Common myeloid progenitor, CD34-positive (primary cell): ENCODE results near the gene CPT1A.

Source experiments
- CTCF ChIA-PET: fragments of 350-600 bp; sonication (Branson Sonifier 250); formaldehyde crosslinking; loops from one replicate; lab custom pipeline; 2021; ENCODE audit warnings: antibody characterized with exemption; lab: Charles Lee
- POLR2A ChIA-PET: fragments of 350-600 bp; sonication (Branson Sonifier 250); formaldehyde crosslinking; loops from one replicate; lab custom pipeline; 2021; ENCODE audit warnings: antibody characterized with exemption; lab: Charles Lee
- DNase-seq, 3 donors: peaks; one replicate each; pipeline versions ENCODE4 v3.0.0 to v3.0.0-alpha.2; 2013
- H3K27ac ChIP-seq, 2 experiments: 1 replicate in 1 of 2; 2 replicates in 1 of 2; pipeline ENCODE4 v1.7.0; 2013; ENCODE audit warnings: inconsistent platforms in 2 of 2, low read length in 2 of 2, mild to moderate bottlenecking in 2 of 2, low read depth in 1 of 2, moderate library complexity in 1 of 2; ENCODE audit not compliant: severe bottlenecking in 2 of 2, insufficient read depth in 1 of 2, poor library complexity in 1 of 2
- H3K27me3 ChIP-seq, 5 experiments: replicated peaks in 2 of 5; 1 replicate in 3 of 5; 2 replicates in 2 of 5; pipeline versions ENCODE4 v1.6.1 to v1.7.0; 2013; ENCODE audit warnings: low read length in 4 of 5, mild to moderate bottlenecking in 2 of 5, moderate library complexity in 2 of 5, inconsistent platforms in 1 of 5; ENCODE audit not compliant: insufficient read depth in 5 of 5, control insufficient read depth in 4 of 5
- H3K36me3 ChIP-seq, 4 experiments: 1 replicate in 2 of 4; 2 replicates in 2 of 4; pipeline versions ENCODE4 v1.6.1 to v1.7.0; 2013; ENCODE audit warnings: low read length in 3 of 4, control low read depth in 1 of 4, mild to moderate bottlenecking in 1 of 4; ENCODE audit not compliant: control insufficient read depth in 4 of 4, insufficient read depth in 4 of 4
- H3K4me1 ChIP-seq, 4 experiments: 1 replicate in 3 of 4; 2 replicates in 1 of 4; pipeline versions ENCODE4 v1.6.1 to v1.7.1; 2013; ENCODE audit warnings: low read length in 3 of 4, mild to moderate bottlenecking in 3 of 4, control low read depth in 1 of 4, inconsistent platforms in 1 of 4, moderate library complexity in 1 of 4; ENCODE audit not compliant: control insufficient read depth in 4 of 4, insufficient read depth in 4 of 4; ENCODE audit errors: control extremely low read depth in 1 of 4
- H3K4me3 ChIP-seq, 7 experiments: 1 replicate in 4 of 7; 2 replicates in 3 of 7; pipeline versions ENCODE4 v1.5.1 to v1.7.0; 2013; ENCODE audit warnings: mild to moderate bottlenecking in 7 of 7, low read length in 6 of 7, moderate library complexity in 6 of 7, inconsistent platforms in 2 of 7, low read depth in 2 of 7, control low read depth in 1 of 7; ENCODE audit not compliant: insufficient read depth in 4 of 7, control insufficient read depth in 1 of 7; ENCODE audit errors: extremely low read depth in 1 of 7
- H3K9me3 ChIP-seq, 5 experiments: 1 replicate in 4 of 5; 2 replicates in 1 of 5; pipeline versions ENCODE4 v1.6.1 to v1.7.1; 2013; ENCODE audit warnings: low read length in 4 of 5, mild to moderate bottlenecking in 2 of 5, inconsistent platforms in 1 of 5, low read depth in 1 of 5, moderate library complexity in 1 of 5; ENCODE audit not compliant: control insufficient read depth in 4 of 5, insufficient read depth in 2 of 5; ENCODE audit errors: control extremely low read depth in 1 of 5
- WGBS: methylation state at CpG from one replicate; pipeline ENCODE4 v1.1.5; 2013; ENCODE audit not compliant: insufficient coverage; 5-methylcytosine and 5-hydroxymethylcytosine counted together

CPT1A gene

DNA sequence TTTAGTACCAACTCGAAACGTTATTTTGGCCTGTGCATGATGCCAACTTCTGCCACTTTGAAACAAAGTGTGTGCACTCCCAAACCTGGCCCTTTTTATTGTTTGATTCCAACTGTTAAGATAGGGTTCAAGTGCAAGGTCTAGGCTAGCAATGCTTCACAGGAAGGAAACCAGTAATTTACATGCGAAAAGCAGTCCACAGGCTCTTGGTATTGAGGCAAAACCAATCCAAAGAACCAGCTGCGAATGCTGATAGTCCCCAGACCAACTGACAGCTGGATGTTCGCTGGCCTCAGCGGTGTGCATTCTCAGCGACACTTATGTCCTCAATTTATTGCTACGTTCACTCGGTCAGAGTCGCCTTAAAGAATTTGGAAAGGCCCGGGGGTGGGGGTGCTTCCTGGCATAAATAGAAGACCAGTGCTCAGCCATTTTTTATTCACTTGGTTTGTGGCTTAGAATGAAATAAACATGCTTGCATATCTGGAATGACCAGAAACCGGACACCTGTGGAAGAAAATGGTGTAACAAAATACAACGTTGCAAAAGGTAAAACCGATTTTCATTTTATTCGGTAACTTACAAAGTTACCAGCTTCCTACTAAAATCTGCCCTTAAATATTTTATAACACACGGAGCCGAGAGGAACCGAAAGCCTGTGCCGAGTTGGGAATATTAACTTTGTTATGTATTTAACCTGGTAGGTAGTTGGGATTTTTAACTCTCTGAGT lies 1.6 kb downstream of the CPT1A start:
- Histone ChIP-seq H3K4me1 (peaks cover 22 to 82% (median 77%) of the 10 kb centered on the region in 4 experiments), H3K4me3 (peak overlapping the region; percentile 75 to 95 (median 91))
- CTCF ChIA-PET = interaction anchor here (0.7 to 4.8 kb wide), 5 partner anchors 13 to 30 kb away, joined by 3 to 34 read pairs (median 3); no protein-coding TSS in a partner anchor

DNA sequence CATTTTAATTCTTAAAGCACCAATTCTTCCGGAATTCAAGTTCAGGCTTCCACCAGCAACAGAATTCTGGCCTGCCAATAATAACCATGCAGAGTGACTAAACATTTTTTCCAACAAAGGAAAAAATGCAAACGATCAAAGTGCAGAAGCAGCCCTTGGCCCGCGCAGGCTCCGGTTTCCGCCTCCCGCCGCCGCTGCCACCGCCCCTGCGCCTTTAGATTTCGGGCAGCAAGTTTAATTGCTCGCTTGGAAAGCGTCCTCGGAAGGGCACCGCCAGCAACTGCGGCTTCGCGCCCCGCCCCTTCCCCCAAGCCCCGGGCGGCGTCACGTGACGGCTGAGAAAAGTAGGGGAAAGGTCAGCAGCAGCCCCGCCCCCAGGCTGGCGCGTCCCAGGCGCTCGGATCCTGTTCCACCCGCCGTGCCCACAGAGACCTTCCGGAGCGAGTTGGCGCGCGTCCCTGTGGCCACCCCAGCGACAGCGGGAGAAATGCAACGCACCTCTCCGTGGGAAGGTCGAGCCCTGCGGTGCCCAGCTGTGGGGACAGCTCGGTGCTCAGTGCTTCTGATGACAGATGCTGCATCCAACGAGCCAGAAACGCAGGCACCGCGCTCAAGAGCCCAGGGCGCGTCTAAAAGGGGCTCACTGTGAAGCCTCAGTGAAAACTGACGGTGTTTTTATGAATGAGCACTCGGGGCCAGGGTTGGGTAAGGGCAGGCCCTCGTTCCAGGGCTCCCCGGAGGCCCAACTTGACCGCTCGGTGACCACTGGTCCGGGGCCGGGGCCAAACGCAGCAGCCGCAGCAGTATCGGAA lies 2.5 kb downstream of the CPT1A start:
- Histone ChIP-seq H3K4me3 (peak overlapping the region; percentile 40 to 95 (median 91)), H3K27me3 (no peaks in the 10 kb centered on the region), H3K36me3 (peaks cover 0 to 22% (median 6%) of the 10 kb centered on the region in 4 experiments), H3K27ac (peak overlapping the region; percentile 83 to 89), H3K9me3 (no peaks in the 10 kb centered on the region), H3K4me1 (peaks cover 20 to 79% (median 76%) of the 10 kb centered on the region in 4 experiments)
- WGBS = 0% methylated on average over 52 of the region's 61 CpGs
- ChIA-PET CTCF (interaction anchor here (1.0 to 4.8 kb wide), 3 partner anchors 12 to 20 kb away, joined by 3 to 34 read pairs (median 5); no protein-coding TSS in a partner anchor), POLR2A (interaction anchor here (0.9 to 1.6 kb wide), 4 partner anchors 9 to 14 kb away, joined by 3 to 5 read pairs (median 4); no protein-coding TSS in a partner anchor)
- DNase-seq = peak; percentile 96 to 99 (median 98)

More for the DNA sequence above, 1.6 kb downstream of the CPT1A start:
- H3K27me3 ChIP-seq = no peaks in the 10 kb centered on the region
- 0% methylated on average over 13 of the region's 19 CpGs for WGBS
- peaks cover 0 to 22% (median 5%) of the 10 kb centered on the region in 4 experiments for H3K36me3 ChIP-seq
- H3K9me3 ChIP-seq = no peaks in the 10 kb centered on the region
- H3K27ac ChIP-seq = peak overlapping the region; percentile 70 to 89
- POLR2A ChIA-PET = interaction anchor here (0.9 to 1.6 kb wide), 3 partner anchors 9 to 13 kb away, joined by 3 to 5 read pairs (median 3); no protein-coding TSS in a partner anchor
- peak in 2 of 3 donors; percentile 64 to 77 for DNase-seq

DNA sequence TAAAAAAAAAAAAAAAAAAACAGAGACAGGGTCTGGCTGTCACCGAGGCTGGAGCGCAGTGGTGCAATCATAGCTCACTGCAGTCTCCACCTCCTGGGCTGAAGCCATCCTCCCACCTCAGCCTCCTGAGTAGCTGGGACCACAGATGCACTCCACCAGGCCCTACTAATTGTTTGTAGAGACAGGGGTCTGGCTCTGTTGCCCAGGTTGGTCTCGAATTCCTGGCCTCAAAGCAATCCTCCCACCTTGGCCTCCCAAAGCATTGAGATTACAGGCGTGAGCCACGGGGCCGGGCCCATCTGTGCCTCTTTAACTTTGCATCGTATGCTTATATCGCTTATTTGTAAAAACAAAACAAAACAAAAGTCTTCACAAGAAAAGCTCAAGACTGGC lies 3.1 kb downstream of the CPT1A start:
- Histone ChIP-seq H3K4me3 (peak overlapping the region; percentile 11 to 95 (median 91)), H3K36me3 (peaks cover 0 to 26% (median 6%) of the 10 kb centered on the region in 4 experiments), H3K9me3 (no peaks in the 10 kb centered on the region), H3K27ac (peak overlapping the region; percentile 83 to 89), H3K27me3 (no peaks in the 10 kb centered on the region), H3K4me1 (peaks cover 19 to 76% (median 71%) of the 10 kb centered on the region in 4 experiments)
- WGBS = 8% methylated on average over 5 of the region's 8 CpGs
- peak in 2 of 3 donors; percentile 52 to 66 for DNase-seq
- ChIA-PET POLR2A (interaction anchor here (1.2 to 1.3 kb wide), 2 partner anchors 8 to 13 kb away, joined by 5 read pairs; no protein-coding TSS in a partner anchor), CTCF (interaction anchor here (1.0 to 4.8 kb wide), 4 partner anchors 8 to 19 kb away, joined by 3 to 34 read pairs (median 4); no protein-coding TSS in a partner anchor)

DNA sequence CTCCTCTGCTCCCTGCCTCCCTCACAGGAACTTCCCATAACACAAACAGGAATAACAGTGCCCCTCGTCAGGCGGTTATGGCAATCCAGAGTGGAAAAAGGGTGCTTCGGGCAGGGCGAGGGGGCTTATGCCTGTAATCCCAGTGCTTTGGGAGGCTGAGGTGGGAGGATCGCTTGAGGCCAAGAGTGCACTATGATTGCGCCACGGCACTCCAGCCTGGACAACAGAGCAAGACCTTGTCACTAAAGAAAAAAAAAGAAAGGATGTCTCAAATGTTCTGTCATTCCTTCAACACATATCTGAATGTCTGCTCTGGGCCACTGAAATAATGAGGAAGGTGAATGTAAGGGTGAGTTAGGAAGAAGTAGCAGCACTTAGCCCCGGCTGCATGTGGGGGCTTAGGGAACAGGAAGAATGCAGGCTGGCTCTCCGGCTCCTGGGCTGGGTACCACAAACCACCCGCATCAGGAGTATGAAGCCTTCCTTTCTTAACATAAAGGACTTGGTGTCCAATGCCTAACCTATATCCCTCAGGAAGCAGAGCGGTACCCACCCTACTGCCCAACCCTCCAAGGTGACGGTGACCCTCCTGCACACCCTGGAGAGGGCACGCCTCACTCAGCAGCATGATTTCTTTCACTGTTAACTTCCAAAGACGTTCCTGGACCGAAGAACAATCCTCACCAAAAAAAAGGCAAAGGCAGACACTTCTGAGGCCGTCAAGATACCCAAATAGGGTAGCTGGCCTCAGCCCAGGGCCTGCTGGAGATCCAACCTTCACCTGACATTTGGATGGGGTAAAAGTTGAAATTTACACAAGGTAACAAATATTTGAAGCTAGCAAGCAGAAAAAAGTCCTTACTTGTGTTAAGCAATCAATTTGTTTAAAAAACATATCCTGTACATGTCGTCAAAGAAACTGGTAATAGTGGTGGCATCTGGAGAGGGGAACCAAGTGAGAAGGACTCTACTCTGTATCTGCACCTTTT lies 3.8 kb downstream of the CPT1A start:
- peak overlapping the region; percentile 83 to 89 for H3K27ac ChIP-seq
- CTCF ChIA-PET = interaction anchor here (1.0 to 4.8 kb wide), 4 partner anchors 7 to 19 kb away, joined by 3 to 34 read pairs (median 4); no protein-coding TSS in a partner anchor
- DNase-seq = peak in 1 of 3 donors; percentile 45
- peaks cover 19 to 78% (median 70%) of the 10 kb centered on the region in 4 experiments for H3K4me1 ChIP-seq
- H3K27me3 ChIP-seq = no peaks in the 10 kb centered on the region
- WGBS = 90% methylated on average over 5 of the region's 17 CpGs
- POLR2A ChIA-PET = interaction anchor here (1.1 to 1.3 kb wide), 2 partner anchors 9 to 12 kb away, joined by 3 to 5 read pairs; no protein-coding TSS in a partner anchor
- peaks cover 0 to 32% (median 8%) of the 10 kb centered on the region in 4 experiments for H3K36me3 ChIP-seq
- no peaks in the 10 kb centered on the region for H3K9me3 ChIP-seq
- peak overlapping the region in 6 of 7 experiments; percentile 56 to 95 (median 92) for H3K4me3 ChIP-seq

DNA sequence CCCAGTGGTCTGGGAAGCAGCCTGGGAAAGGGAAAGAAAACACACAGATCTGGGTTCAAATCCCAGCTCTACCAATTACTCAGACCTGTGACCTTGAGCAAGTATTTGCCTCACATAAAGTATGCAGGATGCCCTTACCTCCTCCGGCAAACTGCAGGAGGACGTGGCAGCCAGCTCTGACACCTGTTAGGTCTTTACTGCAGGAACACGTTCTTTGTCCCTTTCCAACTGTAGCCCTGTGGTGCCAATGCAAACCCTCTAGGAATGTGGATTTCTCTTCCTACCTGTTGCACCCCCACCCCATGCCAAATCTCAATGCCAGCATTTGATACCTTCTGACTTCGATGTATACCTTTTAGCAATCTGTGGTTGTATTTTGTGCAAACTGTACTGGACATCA lies 6.0 kb downstream of the CPT1A start:
- POLR2A ChIA-PET = no interaction called here
- CTCF ChIA-PET = interaction anchor here (1.6 to 4.8 kb wide), 2 partner anchors 9 to 10 kb away, joined by 8 to 34 read pairs; no protein-coding TSS in a partner anchor
- H3K9me3 ChIP-seq = no peaks in the 10 kb centered on the region
- H3K27me3 ChIP-seq = no peaks in the 10 kb centered on the region
- DNase-seq = no peak
- no peak overlapping the region for H3K4me3 ChIP-seq
- H3K4me1 ChIP-seq = peaks cover 19 to 87% (median 76%) of the 10 kb centered on the region in 4 experiments
- WGBS = 89% methylated on average over 3 of the region's 4 CpGs
- H3K27ac ChIP-seq = peak overlapping the region; percentile 9 to 57
- H3K36me3 ChIP-seq = peaks cover 0 to 40% (median 11%) of the 10 kb centered on the region in 4 experiments
